ENCODE measurements around the gene TROAP.

Gene TROAP

DNA sequence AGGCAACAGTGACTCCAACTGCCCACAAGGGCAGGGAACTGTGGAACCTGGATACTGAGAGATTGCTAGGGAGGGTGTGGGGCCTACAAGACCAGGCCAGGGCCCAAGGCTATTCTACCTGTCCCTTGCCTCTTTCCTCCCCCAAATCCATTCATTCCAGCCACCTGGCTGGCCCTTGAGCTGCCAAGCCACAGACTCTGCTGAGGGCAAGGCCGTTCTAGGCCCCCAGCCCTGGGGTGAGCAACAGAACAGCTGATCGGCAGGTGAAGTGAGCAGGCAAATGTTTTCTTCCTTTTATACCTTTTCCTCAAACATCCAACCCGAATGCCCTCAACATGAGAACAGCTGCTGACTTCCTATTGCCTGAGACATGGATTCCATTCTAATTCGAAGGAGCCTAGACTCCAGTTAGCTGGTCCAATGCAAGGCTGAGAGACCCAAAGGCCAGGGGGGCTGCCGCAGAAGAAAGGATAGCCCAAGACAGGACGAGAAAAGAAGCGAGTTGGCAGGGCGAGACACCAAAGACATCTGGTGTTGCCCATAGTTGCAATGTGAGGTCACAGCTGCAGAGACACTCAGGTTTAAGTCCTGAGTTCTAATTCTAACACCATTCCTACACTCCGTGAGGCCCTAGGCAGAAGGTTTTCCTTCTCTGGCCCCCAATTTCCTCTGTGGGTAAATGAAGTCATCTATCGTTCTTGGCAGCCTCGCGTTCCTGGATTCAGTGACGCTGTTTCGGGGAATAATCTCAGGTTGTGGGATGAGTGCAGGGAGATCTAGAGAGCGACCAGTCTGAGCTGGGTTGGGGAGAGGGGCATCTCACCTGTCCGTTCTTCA lies 12.3 kb downstream of the TROAP start:
- TF ChIP-seq, protein P1, sequence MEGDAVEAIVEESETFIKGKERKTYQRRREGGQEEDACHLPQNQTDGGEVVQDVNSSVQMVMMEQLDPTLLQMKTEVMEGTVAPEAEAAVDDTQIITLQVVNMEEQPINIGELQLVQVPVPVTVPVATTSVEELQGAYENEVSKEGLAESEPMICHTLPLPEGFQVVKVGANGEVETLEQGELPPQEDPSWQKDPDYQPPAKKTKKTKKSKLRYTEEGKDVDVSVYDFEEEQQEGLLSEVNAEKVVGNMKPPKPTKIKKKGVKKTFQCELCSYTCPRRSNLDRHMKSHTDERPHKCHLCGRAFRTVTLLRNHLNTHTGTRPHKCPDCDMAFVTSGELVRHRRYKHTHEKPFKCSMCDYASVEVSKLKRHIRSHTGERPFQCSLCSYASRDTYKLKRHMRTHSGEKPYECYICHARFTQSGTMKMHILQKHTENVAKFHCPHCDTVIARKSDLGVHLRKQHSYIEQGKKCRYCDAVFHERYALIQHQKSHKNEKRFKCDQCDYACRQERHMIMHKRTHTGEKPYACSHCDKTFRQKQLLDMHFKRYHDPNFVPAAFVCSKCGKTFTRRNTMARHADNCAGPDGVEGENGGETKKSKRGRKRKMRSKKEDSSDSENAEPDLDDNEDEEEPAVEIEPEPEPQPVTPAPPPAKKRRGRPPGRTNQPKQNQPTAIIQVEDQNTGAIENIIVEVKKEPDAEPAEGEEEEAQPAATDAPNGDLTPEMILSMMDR (conservative IDR thresholded peaks at IDR 0.05; ENCODE audit: control insufficient read depth, insufficient read depth, low read depth, low read length), result no peak
- no peak overlapping the region for H3K4me3 ChIP-seq (ENCODE audit: control insufficient read depth, low read depth, low read length)
- no peak for DNase-seq (ENCODE audit: low read depth)

DNA sequence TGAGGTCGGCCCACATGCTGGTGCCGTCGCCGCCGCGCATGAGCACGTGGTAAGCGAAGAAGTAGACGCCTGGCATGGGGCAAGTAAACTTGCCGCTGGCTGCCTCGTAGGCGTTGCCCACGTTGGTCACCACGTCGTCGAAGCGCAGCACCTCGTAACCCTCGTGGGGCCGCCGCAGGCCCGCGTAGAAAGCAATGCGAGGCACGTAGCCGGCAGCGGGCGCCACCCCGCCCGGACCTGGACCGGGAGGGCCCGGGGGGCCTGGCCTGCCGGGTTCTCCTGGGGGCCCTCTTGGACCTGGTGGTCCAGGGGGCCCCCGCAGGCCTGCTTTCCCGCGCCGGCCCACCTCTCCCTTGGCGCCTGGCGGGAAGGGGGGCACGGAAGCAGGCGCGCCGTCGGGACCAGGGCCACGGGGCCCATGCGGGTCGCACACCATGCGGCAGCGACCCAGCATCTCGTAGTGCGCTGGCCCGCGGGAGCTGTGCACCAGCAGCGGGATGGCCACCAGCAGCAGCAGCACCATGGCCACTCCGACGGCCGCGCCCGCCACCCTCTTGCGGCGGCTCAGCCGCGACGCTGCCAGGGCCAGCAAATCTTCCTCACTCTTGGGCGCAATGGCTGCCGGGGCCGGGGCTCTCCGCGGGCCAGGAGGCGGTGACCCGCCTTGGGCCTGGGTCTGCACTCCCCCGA lies 13.0 kb downstream of the TROAP start:
- H3K4me3 ChIP-seq (ENCODE audit: control insufficient read depth, low read depth, low read length), result no peak overlapping the region
- TF ChIP-seq, protein P1 (conservative IDR thresholded peaks at IDR 0.05; ENCODE audit: control insufficient read depth, insufficient read depth, low read depth, low read length), result no peak
- no peak for DNase-seq (ENCODE audit: low read depth)

DNA sequence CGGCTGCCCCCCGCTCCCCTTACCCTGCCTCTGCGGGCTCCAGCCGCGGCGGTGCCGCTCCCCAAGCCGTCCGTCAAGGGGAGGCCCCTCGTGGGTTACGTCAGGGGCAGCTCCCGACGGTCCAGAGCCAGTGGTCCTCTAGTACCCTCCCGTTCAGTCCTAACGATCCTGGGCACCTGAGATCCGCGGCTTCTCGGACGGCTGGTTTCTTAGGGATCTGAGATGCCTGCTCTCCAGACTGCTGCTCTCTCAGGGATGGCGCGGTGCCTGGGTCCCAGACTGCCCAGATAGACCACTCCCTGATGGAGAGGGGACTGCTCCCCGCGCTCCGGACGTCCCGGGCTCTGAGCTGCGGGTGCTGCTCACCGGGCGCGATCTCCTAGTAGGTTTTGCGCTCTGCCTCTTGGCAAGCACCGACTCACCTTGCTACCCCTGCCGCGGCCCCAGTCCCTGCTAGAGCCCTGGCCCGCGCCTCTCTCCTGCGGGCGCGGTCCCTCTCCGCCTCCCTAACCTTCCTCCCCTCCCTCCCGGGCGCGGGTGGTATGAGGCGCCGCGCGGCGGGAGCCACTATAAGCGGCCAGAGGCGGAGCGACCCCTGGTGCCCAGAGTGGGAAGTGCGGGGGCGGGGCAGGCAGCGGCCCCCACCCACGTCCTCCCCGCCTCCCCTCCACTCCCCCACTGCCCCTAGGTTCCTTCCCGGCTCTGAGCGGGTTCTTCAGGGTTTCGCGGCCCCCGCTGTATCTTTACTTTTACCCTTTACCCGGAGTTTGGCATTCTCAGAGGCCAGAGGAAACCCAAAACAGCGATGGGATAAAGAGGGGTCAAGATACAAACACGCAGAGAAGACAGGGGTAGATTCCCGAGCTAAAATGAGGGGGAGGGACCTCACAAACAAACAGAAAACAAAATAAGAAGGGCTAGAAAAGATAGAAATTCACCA lies 13.9 kb downstream of the TROAP start, which contains the start of gene C1QL4:
C1QL4 (minus strand) TSS at position 544 of the 940 bp plus-strand sequence. CDS start 711 bp downstream, outside the sequence.
- TF ChIP-seq, protein P1 (conservative IDR thresholded peaks at IDR 0.05; ENCODE audit: control insufficient read depth, insufficient read depth, low read depth, low read length), result peak; percentile 66
- H3K4me3 ChIP-seq (ENCODE audit: control insufficient read depth, low read depth, low read length), result peak within 1 kb of the TSS; percentile 37
- peak; percentile 48 for DNase-seq (ENCODE audit: low read depth)

DNA sequence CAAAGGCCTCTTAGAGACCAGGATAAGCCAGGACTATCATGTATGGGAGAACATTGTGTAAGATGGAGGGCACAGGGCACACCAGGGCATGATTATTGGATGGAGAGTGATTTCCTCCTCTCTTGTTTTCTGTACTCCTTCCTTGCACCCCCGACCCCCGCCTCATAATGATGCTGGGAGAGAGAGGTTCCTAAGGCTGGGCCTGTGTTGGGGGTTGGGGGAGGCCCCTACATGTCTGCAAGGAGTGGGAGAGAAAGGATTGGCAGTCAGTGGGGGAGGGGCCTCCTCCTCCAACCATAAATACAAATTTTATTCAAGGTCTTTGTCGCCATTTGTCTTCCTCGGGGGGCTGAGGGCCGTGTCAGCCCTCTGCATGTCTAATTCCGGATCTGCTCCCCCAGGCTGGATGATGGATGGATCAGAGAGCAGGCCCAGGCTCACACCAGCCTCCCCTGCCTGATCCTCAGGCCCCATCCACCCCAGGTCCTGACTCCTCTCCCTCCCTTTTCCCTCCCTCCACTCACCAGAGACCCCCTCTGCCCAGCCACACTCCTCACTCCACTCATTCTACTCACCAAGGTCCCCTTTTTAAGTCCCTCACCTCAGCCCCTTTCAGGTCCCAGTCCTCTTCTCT lies 15.9 kb downstream of the TROAP start:
- DNase-seq (ENCODE audit: low read depth), result no peak
- TF ChIP-seq, protein P1 (conservative IDR thresholded peaks at IDR 0.05; ENCODE audit: control insufficient read depth, insufficient read depth, low read depth, low read length), result no peak
- no peak overlapping the region for H3K4me3 ChIP-seq (ENCODE audit: control insufficient read depth, low read depth, low read length)

DNA sequence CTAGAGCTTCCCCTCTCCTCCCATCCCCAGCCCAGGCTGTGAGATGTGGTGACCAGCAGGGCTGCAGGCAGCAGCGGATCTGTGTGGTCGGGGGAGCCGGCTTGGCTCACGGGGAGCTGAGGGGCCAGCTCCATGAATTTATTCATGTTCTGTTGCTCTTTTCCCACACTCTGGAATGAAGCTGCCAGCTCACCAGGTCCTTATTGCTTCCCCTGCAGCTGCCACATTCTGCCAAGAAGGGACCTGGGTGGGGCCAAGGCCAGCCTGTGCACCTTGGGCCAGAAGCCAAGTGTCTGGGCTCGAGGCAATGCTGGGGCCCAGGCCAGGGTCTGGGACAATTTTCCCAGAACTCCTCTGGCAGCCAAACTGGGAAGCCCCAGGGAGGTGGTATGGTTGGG lies 16.4 kb downstream of the TROAP start:
- no peak overlapping the region for H3K4me3 ChIP-seq (ENCODE audit: control insufficient read depth, low read depth, low read length)
- TF ChIP-seq, protein P1 (conservative IDR thresholded peaks at IDR 0.05; ENCODE audit: control insufficient read depth, insufficient read depth, low read depth, low read length), result no peak
- DNase-seq (ENCODE audit: low read depth), result no peak

Data from fibroblast of mammary gland (primary cell).